ENCODE measurements around the gene SPRR2E. TPM values are rescaled to one million over a fixed set of nuclear protein-coding genes. Genes with fewer than 3 reads are reported as not detected.

Gene SPRR2E
- total RNA-seq, 3 donors from 2014 or later, result not detected

- H3K9me3 ChIP-seq, result no peaks in the 10 kb centered on the region
- no peaks in the 10 kb centered on the region for H3K36me3 ChIP-seq
- no peaks in the 10 kb centered on the region for H3K4me1 ChIP-seq
- no peak overlapping the region for H3K27ac ChIP-seq
- H3K4me3 ChIP-seq, result no peak overlapping the region
- no peaks in the 10 kb centered on the region for H3K27me3 ChIP-seq
- DNase-seq (ENCODE audit: low spot score in 2 of 2), result no peak
- TF ChIP-seq CTCF (IDR thresholded peaks at IDR 0.05) (no peak), POLR2AphosphoS5 (IDR thresholded peaks at IDR 0.05) (no peak), POLR2A (IDR thresholded peaks at IDR 0.05) (no peak)
- intact Hi-C loops (cut with DNase I; ENCODE audit: low total_unique reads), result no loop called here
These were observed 45.1 kb downstream of the SPRR2E start for GRCh38 chr1:153049211-153049610.

Other genes with a start within 250 kb of the SPRR2E start
- gene LCE7A, start 234.5 kb downstream of the SPRR2E start, total RNA-seq, result not detected
- not detected for gene SMCP, start 216.2 kb downstream of the SPRR2E start, total RNA-seq
- gene IVL, start 186.0 kb downstream of the SPRR2E start, total RNA-seq, result not detected
- gene SPRR5, start 147.3 kb downstream of the SPRR2E start, total RNA-seq, result not detected
- not detected for gene SPRR4, start 123.9 kb downstream of the SPRR2E start, total RNA-seq
- not detected for gene SPRR1A, start 110.4 kb downstream of the SPRR2E start, total RNA-seq
- not detected for gene SPRR3, start 92.8 kb downstream of the SPRR2E start, total RNA-seq
- not detected for gene SPRR1B, start 63.3 kb downstream of the SPRR2E start, total RNA-seq
- gene SPRR2D, start 53.4 kb downstream of the SPRR2E start, total RNA-seq, result not detected
- gene SPRR2A, start 37.0 kb downstream of the SPRR2E start, total RNA-seq, result not detected
- not detected for gene SPRR2B, start 22.9 kb downstream of the SPRR2E start, total RNA-seq
- not detected for gene SPRR2F, start 19.0 kb upstream of the SPRR2E start, total RNA-seq
- not detected for gene SPRR2G, start 56.4 kb upstream of the SPRR2E start, total RNA-seq
- gene LELP1, start 108.9 kb upstream of the SPRR2E start, total RNA-seq, result not detected
- not detected for gene PRR9, start 123.1 kb upstream of the SPRR2E start, total RNA-seq
- not detected for gene LORICRIN, start 165.2 kb upstream of the SPRR2E start, total RNA-seq
- gene PGLYRP3, start 218.4 kb upstream of the SPRR2E start, total RNA-seq, result not detected